ENCODE results near the gene HMGCS1.

- TF ChIP-seq GATA2 (IDR thresholded peaks at IDR 0.05; ENCODE audit: low read depth, low read length), result no peak
- TF ChIP-seq GATA3 (IDR thresholded peaks at IDR 0.05; ENCODE audit: low read depth, low read length), result no peak
Observed at GRCh38 chr5:43305948-43306565, 7.2 kb downstream of the HMGCS1 start.

Data from SH-SY5Y (cell line).